DOHH2 (cell line): ENCODE data around the gene GOLGA6C.

ENCODE experiments used
- H3F3A ChIP-seq: fragments of 200-600 bp; sonication (generic), shearing (Covaris generic); 2 replicates; pipeline ENCODE4 v1.6.0; 2016; ENCODE audit warnings: antibody characterized with exemption, mild to moderate bottlenecking; ENCODE audit not compliant: control insufficient read depth, insufficient read depth
- H3K27ac ChIP-seq: fragments of 200-600 bp; sonication (generic); 2 replicates; pipeline ENCODE4 v1.5.1; 2014; ENCODE audit warnings: low read depth, mild to moderate bottlenecking, low read length, moderate library complexity
- H3K27me3 ChIP-seq: fragments of 200-600 bp; sonication (generic); 2 replicates; pipeline ENCODE4 v1.6.1; 2014; ENCODE audit warnings: mild to moderate bottlenecking, low read length, mixed read lengths; ENCODE audit not compliant: control insufficient read depth
- H3K36me3 ChIP-seq: fragments of 200-600 bp; sonication (generic); 2 replicates; pipeline ENCODE4 v1.6.1; 2014; ENCODE audit warnings: mild to moderate bottlenecking, low read length, moderate library complexity, mixed read lengths; ENCODE audit not compliant: control insufficient read depth
- H3K4me1 ChIP-seq: fragments of 200-600 bp; sonication (generic); 2 replicates; pipeline ENCODE4 v1.6.1; 2014; ENCODE audit warnings: mild to moderate bottlenecking, low read length, mixed read lengths; ENCODE audit not compliant: control insufficient read depth
- H3K4me2 ChIP-seq: fragments of 200-600 bp; sonication (generic); 2 replicates; pipeline ENCODE4 v1.6.0; 2014; ENCODE audit warnings: mild to moderate bottlenecking, low read length, moderate library complexity
- H3K4me3 ChIP-seq: fragments of 200-600 bp; sonication (generic); 2 replicates; pipeline ENCODE4 v1.5.1; 2014; ENCODE audit warnings: mild to moderate bottlenecking, low read length, mixed read lengths
- H3K79me2 ChIP-seq: fragments of 200-600 bp; sonication (generic); 2 replicates; pipeline ENCODE4 v1.6.1; 2014; ENCODE audit warnings: mild to moderate bottlenecking, low read length, mixed read lengths; ENCODE audit not compliant: control insufficient read depth
- H3K9me2 ChIP-seq: fragments of 200-600 bp; sonication (generic); replicated peaks from 2 replicates; pipeline ENCODE4 v1.6.1; 2014; ENCODE audit warnings: mild to moderate bottlenecking, low read length, mixed read lengths; ENCODE audit not compliant: control insufficient read depth
- H3K9me3 ChIP-seq: fragments of 200-600 bp; sonication (generic); 2 replicates; pipeline ENCODE4 v1.6.1; 2014; ENCODE audit warnings: antibody characterized with exemption, low read length, mixed read lengths; ENCODE audit not compliant: control insufficient read depth, insufficient read depth
- H4K20me1 ChIP-seq: fragments of 200-600 bp; sonication (generic); 2 replicates; pipeline ENCODE4 v1.6.0; 2014; ENCODE audit warnings: low read depth, mild to moderate bottlenecking, antibody characterized with exemption, low read length, moderate library complexity; ENCODE audit not compliant: control insufficient read depth, insufficient read depth
- EZH2phosphoT487 ChIP-seq: fragments of 200-600 bp; sonication (generic); IDR thresholded peaks from 2 replicates; pipeline ENCODE4 v1.6.1; 2017; ENCODE audit warnings: borderline replicate concordance, mild to moderate bottlenecking, antibody characterized with exemption, low read length, moderate library complexity, mixed read lengths
- TF ChIP-seq, protein P1 (sequence below): fragments of 200-600 bp; sonication (generic); IDR thresholded peaks from one replicate; pipeline ENCODE4 v1.5.1; 2014; ENCODE audit warnings: antibody characterized with exemption, mild to moderate bottlenecking, low read depth, low read length; ENCODE audit not compliant: poor library complexity, severe bottlenecking

GOLGA6C gene

GRCh38 chr15:75234191-75234810 is 23.8 kb upstream of the GOLGA6C start:
- Histone ChIP-seq H3K36me3 (no peaks in the 10 kb centered on the region), H3K4me3 (no peak overlapping the region), H3K79me2 (no peaks in the 10 kb centered on the region), H3K27me3 (peaks cover 3% of the 10 kb centered on the region; the same call in 1 of the 2 replicates), H3K4me1 (no peaks in the 10 kb centered on the region), H3K9me3 (no peaks in the 10 kb centered on the region), H4K20me1 (no peaks in the 10 kb centered on the region; the same call in 1 of the 2 replicates), H3K4me2 (no peak overlapping the region), H3F3A (no peaks in the 10 kb centered on the region), H3K9me2 (no peaks in the 10 kb centered on the region), H3K27ac (no peak overlapping the region)
- no peak for TF ChIP-seq EZH2phosphoT487

- Histone ChIP-seq H3K4me3 (no peak overlapping the region), H3K4me1 (no peaks in the 10 kb centered on the region), H4K20me1 (no peaks in the 10 kb centered on the region; the same call in 1 of the 2 replicates), H3K9me2 (no peaks in the 10 kb centered on the region), H3K79me2 (no peaks in the 10 kb centered on the region), H3K36me3 (no peaks in the 10 kb centered on the region), H3K4me2 (no peak overlapping the region), H3K27ac (no peak overlapping the region), H3F3A (no peaks in the 10 kb centered on the region), H3K9me3 (no peaks in the 10 kb centered on the region), H3K27me3 (peaks cover 3% of the 10 kb centered on the region; the same call in 1 of the 2 replicates)
- TF ChIP-seq EZH2phosphoT487: no peak
- TF ChIP-seq, protein P1, sequence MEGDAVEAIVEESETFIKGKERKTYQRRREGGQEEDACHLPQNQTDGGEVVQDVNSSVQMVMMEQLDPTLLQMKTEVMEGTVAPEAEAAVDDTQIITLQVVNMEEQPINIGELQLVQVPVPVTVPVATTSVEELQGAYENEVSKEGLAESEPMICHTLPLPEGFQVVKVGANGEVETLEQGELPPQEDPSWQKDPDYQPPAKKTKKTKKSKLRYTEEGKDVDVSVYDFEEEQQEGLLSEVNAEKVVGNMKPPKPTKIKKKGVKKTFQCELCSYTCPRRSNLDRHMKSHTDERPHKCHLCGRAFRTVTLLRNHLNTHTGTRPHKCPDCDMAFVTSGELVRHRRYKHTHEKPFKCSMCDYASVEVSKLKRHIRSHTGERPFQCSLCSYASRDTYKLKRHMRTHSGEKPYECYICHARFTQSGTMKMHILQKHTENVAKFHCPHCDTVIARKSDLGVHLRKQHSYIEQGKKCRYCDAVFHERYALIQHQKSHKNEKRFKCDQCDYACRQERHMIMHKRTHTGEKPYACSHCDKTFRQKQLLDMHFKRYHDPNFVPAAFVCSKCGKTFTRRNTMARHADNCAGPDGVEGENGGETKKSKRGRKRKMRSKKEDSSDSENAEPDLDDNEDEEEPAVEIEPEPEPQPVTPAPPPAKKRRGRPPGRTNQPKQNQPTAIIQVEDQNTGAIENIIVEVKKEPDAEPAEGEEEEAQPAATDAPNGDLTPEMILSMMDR: no peak
Measured at GRCh38 chr15:75235051-75235673, 23.0 kb upstream of the GOLGA6C start.

GRCh38 chr15:75235760-75236729 is 22.1 kb upstream of the GOLGA6C start:
- no peak for TF ChIP-seq EZH2phosphoT487
- TF ChIP-seq, protein P1: no peak

More at GRCh38 chr15:75235760-75236729, 22.1 kb upstream of the GOLGA6C start:
- Histone ChIP-seq H3K4me2 (no peak overlapping the region), H3K36me3 (no peaks in the 10 kb centered on the region), H3F3A (no peaks in the 10 kb centered on the region), H3K27me3 (peaks cover 4% of the 10 kb centered on the region; the same call in 1 of the 2 replicates), H3K9me3 (no peaks in the 10 kb centered on the region), H3K9me2 (no peaks in the 10 kb centered on the region), H3K4me3 (no peak overlapping the region), H3K27ac (no peak overlapping the region), H3K79me2 (no peaks in the 10 kb centered on the region), H4K20me1 (no peaks in the 10 kb centered on the region; the same call in 1 of the 2 replicates), H3K4me1 (no peaks in the 10 kb centered on the region)
